ENCODE measurements around the gene FNDC4.
"Not testable (repeated sequence)": the region's sequence is repeated elsewhere in the genome, so short reads cannot be mapped to it uniquely, and the experiment has no call there.

Gene FNDC4, protein sequence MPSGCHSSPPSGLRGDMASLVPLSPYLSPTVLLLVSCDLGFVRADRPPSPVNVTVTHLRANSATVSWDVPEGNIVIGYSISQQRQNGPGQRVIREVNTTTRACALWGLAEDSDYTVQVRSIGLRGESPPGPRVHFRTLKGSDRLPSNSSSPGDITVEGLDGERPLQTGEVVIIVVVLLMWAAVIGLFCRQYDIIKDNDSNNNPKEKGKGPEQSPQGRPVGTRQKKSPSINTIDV

DNA sequence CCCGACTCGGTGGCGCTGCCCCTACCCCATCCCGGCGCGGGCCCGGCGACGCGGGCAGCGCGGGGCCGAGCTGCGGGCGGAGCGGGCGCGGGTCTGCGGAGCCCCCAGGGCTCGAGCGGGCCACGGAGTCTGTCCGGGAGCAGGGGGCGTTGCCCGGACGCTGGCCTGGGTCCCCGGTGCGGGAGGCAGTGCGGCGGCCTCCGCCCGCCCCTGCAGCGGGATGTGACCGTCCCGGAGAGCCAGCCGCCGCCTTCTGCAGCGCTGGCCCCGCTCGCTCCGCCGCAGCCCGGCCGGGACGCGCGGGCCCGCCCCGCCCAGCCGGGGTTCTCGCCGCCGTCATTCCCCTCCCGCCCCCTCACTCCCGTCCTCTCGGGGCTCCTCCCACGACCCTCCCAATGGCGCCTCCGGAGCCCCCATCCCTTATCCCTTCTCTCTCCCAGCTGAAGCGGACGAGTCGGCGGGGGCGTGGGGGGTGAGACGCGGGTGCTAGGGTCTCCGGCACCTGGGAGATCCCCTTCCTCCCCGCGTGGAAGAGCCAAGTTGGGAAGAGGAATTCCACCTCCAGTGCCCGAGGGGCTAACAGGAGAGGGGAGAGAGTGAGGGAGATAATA lies at the start of gene FNDC4:
FNDC4 (minus strand) TSS at position 257 of the 611 bp plus-strand sequence. CDS start 521 bp downstream, outside the sequence.
- no peak for DNase-seq

GRCh38 chr2:27544143-27544821 lies 49.3 kb upstream of the FNDC4 start:
- no peak for DNase-seq

DNA sequence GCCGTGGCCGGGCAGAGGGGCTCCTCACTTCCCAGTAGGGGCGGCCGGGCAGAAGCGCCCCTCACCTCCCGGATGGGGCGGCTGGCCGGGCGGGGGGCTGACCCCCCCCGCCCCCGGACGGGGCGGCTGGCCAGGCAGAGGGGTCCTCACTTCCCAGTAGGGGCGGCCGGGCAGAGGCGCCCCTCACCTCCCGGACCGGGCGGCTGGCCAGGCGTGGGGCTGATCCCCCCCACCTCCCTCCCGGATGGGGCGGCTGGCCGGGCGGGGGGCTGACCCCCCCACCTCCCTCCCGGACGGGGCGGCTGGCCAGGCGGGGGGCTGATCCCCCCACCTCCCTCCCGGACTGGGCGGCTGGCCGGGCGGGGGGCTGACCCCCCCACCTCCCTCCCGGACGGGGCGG lies 44.6 kb upstream of the FNDC4 start:
- not testable (repeated sequence) for DNase-seq

GRCh38 chr2:27538839-27539450 lies 43.9 kb upstream of the FNDC4 start:
- DNase-seq, result not testable (repeated sequence)

GRCh38 chr2:27537287-27537686 lies 42.3 kb upstream of the FNDC4 start:
- no peak for DNase-seq

DNA sequence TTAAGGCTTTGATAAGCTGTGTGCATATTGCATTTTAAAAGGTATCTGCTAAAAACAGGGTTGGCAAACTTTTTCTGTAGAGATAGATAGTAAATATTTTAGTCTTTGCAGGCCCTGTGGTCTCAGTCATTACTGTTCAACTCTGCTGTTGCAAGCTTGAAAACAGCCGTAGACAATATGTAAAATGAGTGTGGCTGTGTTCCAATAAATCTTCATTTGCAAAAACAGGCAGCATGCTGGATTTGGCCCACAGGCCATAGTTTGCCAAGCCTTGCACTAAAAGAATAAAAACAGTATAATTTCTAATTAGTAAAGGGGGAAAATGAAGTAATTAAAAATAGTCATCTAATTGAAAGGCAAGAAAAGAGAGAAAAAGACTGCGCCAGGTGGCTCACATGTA lies 37.0 kb upstream of the FNDC4 start:
- no peak for DNase-seq

- no peak for DNase-seq
These were observed 32.2 kb upstream of the FNDC4 start for GRCh38 chr2:27527182-27527581.

GRCh38 chr2:27522400-27522945 lies 27.5 kb upstream of the FNDC4 start:
- DNase-seq, result no peak

DNA sequence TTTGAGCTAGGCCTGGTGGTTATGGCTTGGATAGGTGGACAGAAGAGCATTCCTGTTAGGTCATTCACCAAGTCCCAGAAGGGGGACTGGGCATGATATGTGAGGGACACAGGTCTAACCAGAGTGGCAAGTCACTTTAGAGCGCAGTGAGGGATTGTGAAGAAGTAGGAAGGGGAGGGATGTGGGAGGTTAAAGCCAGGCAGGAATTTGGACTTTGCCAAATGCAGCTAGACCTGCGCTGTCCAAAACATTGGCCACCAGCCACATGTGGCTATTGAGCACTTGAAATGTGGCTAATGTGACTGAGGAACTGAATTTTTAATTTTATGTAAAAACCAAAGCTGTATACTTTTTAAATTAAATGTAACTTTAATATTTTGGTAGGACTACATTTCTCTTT lies 25.3 kb upstream of the FNDC4 start:
- DNase-seq, result no peak

GRCh38 chr2:27518782-27519113 lies 23.7 kb upstream of the FNDC4 start:
- DNase-seq, result no peak

DNA sequence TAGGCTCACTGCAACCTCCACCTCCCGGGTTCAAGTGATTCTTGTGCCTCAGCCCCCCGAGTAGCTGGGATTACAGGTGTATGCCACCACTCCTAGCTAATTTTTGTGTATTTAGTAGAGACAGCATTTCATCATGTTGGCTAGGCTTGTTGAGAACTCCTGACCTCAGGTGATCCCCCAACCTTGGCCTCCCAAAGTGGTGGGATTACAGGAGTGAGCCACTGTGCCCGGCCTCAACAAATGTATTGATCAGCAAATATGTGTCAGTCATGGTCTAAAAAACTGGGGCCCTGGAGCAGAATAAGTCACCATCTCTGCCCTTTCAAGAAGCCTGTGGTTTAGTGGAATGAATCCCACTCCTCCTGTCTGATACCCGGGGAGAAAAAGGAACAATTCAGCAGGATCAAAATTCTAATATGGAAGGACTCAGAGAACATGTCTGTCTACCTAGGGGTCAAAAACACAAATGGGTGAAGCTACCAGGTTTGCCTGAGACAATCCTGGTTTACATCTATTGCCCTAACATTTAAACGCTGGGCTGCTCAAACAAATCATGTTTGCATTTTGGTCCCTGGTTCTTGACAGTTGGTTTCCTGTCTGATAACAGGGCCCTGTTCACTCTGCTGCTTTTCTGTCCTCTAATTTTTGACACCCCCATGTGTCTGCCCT lies 23.2 kb upstream of the FNDC4 start:
- no peak for DNase-seq

DNA sequence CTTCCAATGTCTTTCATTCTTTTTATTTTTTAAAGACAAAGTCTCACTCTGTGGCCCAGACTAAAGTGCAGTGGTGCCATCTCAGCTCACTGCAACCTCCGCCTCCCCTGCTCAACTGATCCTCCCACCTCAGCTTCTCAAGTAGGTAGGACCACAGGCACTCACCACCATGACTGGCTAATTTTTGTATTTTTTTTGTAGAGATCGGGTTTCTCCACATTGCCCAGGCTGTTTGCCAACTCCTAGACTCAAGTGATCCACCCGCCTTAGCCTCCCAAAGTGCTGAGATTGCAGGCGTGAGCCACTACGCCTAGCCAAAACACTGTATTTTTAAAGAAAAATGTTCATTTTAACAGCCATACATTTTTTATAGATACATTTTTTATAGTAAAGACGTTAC lies 14.3 kb upstream of the FNDC4 start:
- no peak for DNase-seq

- no peak for DNase-seq
These were observed 12.3 kb upstream of the FNDC4 start for GRCh38 chr2:27507293-27507692.

DNA sequence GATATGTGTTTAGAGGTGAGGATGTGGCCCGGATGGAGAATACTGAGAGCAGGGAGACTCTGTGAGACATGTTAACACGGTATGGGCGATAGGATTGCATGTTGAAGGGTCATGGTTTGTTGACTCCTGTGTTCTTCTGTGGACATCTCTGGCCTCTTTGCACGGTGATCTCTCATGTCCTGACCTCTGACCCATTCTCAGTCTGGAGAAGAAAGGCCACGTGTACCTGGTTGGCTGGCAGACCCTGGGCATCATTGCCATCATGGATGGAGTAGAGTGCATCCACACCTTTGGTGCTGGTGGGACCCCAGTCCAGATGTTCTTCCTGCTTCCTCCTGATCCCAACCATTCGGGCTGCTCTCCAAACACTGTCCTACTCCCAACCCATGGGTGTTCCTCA lies 11.6 kb upstream of the FNDC4 start:
- no peak for DNase-seq

GRCh38 chr2:27502142-27502541 lies 7.1 kb upstream of the FNDC4 start:
- DNase-seq, result no peak

GRCh38 chr2:27501042-27501441 lies 6.0 kb upstream of the FNDC4 start:
- no peak for DNase-seq

DNA sequence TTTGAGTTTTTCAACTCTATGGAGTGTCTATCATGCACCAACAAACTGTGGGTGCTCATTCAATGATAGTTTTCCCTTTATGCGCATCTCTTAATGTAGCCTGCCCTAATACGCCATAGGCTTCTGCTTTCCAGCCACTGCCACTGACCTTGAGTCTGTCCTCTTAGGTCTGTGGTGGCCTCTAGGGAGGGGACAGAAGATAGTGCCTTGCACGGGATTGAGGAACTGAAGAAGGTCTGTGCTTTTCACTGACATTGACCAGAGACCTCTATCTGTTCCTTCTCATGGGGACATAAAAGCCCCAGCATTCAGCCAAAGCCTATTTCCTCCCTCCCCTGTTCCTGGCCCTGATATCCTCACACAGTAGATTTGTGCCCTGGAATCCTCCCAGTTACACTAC lies 4.0 kb upstream of the FNDC4 start:
- no peak for DNase-seq

GRCh38 chr2:27497288-27497627 lies 2.3 kb upstream of the FNDC4 start:
- no peak for DNase-seq

DNA sequence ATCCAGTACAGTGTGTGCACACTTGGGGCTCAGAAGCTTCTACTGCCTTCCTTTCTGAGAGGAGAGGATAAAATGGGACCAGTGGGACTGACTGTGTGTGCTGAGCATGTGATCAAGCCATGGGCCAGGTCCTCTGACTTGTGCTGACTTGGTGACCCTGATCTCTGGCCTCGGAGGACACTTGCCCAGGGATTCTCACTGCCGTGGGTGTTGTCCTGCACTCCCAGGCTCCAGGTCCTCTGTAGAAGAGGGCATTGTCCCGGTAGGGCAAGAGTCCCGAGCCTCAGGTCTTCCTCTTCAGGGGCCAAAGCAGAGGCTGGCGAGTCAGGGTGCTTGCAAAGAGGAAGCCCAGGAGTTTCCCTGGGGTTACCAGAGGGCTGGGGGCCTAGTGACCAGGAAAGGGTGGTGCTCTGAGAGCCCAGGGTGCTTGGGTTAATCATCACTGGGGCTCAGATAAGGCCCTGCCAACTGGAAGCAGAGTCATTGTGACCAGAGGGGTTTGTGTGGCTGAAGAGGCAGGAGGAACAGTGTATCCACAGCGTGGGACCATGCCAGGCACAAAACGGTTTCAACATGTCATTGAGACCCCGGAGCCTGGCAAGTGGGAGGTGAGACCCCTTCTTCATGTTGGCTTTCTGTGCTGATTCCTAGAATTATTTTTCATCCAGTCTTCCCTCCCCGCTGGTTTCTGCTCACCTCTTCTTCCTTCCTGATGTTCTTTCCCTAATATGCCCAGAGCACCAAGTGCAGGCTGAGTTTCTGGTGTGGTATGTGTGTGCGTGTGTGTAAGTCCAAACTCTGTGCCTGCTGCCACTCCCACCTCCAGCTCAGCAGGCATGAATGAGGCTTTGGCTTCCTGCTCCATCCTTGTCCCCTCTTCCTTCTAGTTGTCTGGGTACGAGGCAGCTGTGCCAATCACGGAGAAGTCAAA lies 1.6 kb upstream of the FNDC4 start, which contains the start of gene GCKR:
GCKR (plus strand) TSS at position 483 of the 931 bp plus-strand sequence; CDS start at position 549, 66 bp downstream.
- no peak for DNase-seq

DNA sequence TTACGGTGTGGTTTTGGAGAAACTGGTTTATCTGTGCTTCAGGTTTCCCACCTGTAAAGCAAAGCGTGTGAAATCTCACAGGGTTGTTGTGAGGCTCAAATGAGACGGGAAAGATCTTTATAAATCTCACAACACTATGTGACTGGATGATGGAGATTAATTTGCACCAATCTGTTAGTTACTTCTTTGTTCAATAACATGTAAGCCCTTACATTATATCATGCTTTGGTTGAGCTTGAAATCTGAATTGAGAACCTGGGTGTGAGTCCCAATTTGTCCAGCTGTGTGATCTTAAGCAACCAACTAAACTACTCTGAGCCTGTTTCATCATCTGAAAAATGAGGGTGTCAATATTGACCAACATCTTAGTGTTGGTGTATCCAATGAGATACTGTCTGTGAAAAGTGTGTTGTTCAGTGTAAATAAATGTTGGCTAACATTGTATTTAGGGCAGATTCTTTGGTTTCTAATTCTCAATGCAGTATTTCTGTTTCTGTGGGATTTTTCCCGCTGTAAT lies 898 bp upstream of the FNDC4 start:
- no peak for DNase-seq

- DNase-seq, result no peak
These were observed 586 bp downstream of the FNDC4 start for GRCh38 chr2:27494284-27494943.

All from GDM1 (cell line).